Hippocampal formation (tissue), 2 donors: Measurements from ENCODE around the gene HRH3.

ENCODE experiments used
- DNase-seq, 2 donors: peaks; one replicate each; lab custom pipeline; 2025; lab: John Stamatoyannopoulos, UW

HRH3 gene

DNA sequence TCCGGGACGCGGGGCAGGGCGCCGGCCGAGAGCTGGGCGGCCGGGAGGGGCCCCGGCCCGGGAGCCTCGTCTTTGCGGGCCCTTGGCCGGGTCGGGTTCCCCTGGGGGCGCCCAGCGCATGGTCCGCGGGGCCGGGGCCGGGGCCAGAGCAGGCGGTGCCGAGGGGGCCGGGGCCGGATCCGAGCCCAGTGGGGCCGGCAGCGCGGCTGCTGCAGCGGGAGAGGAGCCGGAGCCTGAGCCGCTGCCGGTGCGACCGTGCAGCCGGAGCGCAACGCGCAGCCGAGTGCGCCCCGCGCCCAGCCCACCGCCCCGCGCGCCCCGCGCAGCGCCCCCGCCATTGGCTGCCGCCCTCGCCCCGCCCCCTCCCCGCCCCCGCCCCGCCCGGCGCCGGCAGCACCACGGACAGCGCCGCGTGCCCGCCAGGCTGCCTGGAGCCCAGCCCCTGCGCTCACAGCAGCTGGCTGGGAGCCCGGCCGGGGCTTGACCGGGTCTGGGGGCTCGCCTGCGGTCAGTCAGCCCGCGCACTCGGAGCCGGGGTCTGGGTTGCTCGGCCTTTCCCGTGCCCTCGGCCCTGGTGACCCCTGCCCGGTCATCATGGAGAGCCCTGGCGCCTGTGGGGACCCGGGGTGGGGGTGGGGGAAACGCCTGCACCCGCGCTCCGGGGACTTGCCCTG lies at the start of gene HRH3:
TSS of gene HRH3 (minus strand) at position 287 of the 674 bp plus-strand sequence. CDS start 308 bp downstream, outside the sequence.
- peak in 1 of 2 donors; percentile 19 for DNase-seq

GRCh38 chr20:62269871-62270270 lies 49.8 kb upstream of the HRH3 start:
- DNase-seq = no peak

GRCh38 chr20:62269378-62269777 lies 49.3 kb upstream of the HRH3 start:
- DNase-seq = no peak

DNA sequence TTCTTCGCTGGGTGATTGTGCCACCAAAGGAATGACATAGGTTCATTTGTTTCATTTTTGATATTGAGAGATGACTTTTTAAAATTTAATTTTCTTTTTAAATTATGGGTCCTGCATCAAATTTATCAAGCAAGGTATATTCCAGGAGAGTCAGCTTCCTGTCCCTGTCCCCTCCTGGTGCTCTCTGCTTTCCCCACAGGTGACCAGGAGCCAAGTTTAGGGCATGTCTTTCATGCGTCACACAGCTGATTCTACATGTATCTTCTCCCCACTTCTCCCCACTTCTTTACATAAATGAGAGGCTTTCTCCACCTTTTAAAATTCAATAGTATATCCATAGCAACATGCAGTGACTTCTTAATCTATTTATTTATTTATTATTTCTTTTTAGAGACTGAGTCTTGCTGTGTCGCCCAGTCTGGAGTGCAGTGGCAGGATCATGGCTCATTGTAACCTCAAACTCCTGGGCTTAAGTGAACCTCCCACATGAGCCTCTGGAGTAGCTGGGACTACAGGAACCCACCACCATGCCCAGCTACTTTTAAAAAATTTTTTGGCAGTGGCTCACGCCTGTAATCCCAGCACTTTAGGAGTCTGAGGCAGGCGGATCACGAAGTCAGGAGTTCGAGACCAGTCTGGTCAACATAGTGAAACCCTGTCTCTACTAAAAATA lies 48.3 kb upstream of the HRH3 start:
- DNase-seq = no peak

DNA sequence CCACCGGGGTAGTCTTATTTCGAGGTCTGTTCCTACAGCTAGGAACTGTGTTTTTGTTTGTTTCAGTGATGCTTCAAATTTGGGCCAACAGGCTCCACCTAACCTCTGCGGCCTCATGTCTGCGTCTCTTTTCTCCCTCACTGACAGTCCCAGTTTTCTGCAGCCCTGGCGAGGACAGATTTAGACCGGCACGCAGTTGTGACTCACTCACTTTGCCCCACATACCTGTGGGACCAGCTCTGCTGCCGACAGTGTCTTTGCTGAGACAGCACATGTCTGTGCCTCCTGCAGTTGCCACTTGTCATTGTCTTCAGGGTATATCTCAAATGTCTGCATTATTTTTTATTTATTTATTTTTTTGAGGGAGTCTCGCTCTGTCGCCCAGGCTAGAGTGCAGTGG lies 47.5 kb upstream of the HRH3 start:
- DNase-seq = no peak

GRCh38 chr20:62266851-62267250 lies 46.8 kb upstream of the HRH3 start:
- DNase-seq = no peak

DNA sequence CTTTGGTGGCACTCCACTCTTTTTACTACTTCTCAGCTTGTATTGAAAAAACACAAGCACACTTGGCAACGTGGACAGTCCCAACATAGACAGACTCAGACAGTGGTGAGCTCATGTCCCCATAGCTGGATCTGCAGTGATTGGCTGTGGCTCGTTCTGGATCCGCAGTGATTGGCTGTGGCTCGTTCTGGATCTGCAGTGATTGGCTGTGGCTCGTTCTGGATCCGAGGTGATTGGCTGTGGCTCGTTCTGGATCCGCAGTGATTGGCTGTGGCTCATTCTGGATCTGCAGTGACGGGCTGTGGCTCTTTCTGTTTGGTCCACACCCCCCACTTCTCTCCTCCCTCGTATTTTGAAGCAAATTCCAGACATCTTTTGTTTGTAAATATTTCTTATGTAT lies 46.3 kb upstream of the HRH3 start:
- no peak for DNase-seq

DNA sequence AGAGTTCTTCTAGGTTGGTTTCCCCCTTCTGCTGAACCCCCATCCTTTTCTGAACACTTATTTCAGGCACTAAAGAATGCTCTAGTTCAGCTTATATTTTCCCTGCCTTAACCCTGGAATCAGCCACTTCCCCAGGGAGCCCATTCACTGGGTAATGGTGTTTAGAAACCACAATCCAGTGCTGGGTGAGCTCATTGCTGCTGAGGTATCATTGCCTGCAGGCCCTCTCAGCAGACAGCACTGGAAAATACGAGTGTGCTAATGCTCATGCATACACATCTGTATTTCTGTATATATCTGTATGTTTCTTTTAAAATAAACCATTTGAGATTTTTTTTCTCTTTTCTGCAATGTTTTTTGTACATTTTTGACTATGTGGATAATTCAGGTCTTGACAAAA lies 45.3 kb upstream of the HRH3 start:
- no peak for DNase-seq

DNA sequence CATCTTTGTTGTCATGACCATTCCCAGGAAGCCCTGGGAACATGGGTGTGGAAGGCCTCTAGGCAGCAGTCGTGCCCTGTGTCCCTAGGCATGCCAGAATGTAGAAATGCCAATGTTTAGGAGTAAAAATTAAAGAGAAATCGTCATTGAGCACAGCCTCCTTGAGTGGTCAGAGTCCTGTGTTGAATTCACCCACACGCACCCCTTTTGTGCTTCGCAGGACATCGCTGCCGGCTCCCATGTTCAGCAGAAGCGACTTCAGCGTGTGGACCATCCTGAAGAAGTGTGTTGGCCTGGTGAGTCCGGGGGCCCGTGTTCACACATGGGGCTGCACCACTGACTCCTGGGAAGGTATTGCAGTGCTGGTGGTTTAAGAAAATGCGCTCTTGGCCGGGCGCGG lies 43.3 kb upstream of the HRH3 start:
- DNase-seq = no peak

DNA sequence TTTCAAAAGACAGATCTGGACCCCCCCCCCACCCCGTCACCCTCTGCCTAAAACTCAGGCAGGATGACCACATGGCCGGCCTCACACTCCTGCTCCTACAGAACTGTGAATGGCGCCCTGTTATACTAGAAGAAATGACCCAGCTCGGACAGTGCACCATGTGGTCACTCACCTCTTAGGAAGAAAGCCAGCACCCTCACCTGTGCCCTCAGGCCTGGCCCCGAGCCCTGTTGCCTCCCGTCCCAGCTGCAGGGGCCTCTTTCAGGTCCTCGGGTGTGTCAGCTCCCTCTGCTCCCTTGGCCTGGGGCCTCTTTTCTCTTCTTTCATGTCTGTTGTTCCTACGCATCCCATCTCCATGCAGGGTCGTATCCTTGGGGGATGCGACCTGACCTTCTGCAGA lies 42.0 kb upstream of the HRH3 start:
- no peak for DNase-seq

- no peak for DNase-seq
These were observed 39.2 kb upstream of the HRH3 start for GRCh38 chr20:62259294-62259565.

GRCh38 chr20:62258499-62259293 lies 38.6 kb upstream of the HRH3 start:
- no peak for DNase-seq

DNA sequence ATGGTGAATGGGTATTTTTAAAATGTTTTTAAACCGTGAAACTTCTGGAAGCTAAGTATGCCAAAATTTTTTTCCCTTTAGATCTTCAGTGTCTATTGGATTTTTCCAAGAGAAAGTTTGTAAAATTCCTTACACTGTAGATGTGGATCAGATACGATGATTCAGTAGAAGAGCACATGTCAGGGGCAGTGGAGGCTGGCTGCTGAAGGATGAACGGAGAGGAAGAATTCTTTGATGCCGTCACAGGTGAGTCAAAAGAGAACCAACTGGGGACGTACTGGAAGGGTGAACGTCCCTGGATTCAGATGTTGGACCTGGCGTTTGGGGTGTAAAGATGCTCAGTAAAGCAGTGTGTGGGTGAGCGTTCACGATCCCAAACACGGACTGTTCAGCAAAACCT lies 35.9 kb upstream of the HRH3 start:
- no peak for DNase-seq

- DNase-seq = no peak
These were observed 34.1 kb upstream of the HRH3 start for GRCh38 chr20:62254021-62254724.

DNA sequence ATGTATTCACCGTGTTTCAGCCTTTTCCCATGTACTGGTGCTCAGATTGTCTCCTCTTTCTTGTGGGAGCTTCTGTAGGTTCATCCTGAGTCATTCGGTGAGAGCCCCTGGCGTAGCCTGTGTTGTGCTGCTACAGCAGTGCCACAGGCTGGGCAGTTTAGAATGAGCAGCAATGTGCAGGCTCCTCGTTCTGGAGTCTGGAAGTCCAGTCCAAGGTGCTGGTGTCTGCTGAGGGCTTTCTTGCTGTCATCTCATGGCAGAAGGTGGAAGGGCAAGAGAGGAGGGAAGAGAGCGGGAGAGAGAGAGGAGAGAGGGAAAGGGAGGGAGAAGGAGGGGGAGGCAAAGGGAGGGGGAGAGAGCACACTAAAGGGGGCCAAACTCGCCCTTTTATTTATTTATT lies 33.3 kb upstream of the HRH3 start:
- no peak for DNase-seq

DNA sequence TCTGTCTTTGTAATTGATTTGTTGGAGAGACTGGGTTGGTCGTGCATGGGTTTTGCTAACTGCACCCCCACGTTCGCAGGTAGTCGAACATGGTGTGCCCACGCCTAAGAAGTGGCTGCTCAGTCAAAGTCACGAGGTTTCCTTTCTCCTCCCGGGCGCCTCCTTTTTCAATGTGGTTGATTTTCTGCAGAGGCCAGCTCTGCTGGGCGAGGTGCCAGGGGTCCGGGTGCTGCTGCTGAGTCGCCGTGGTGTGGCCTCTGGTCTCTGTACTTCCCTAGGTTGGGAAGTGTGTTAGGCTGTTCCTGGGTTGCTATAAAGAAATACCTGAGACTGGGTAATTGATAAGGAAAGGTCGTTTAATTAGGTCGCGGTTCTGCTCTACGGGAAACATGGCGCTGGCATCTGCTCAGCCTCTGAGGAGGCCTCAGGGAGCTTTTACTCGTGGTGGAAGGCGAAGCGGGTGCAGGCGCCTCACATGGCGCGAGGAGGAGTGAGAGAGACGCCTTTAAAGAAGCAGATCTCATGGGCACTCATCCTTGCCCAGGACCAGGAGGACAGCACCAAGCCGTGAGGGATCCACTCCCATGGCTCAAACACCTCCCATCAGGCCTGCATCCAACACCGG lies 32.4 kb upstream of the HRH3 start:
- no peak for DNase-seq

DNA sequence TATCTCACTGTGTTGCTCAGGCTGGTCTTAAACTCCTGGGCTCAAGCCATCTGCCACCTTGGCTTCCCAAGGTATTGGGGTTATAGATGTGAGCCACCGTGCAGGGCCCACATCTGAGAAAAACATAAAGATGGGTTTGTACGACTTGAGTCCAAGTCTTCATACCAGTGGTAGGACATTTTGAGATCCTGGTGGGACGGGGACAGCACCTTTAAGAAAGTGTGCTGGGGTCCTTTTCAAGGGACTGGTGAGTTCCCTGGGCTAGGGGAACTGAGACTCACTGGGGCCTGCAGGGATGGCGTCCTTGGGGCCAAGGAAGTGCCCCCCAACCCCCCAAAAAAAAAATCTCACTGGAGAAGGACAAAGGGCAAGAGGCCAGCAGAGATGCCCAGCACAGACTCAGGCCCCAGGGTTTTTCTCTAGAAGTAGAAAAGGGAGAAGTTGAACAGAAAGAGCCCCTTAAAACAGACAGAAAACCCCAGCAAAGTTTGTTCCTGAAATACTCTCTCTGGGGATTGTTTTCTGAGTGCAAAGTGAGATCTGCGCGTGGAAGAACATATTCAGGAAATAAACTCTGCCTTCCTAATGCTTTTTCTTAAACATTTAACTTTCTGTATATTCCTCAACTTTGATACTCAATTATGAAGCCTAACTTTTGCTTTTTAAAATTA lies 28.9 kb upstream of the HRH3 start:
- DNase-seq = no peak

- no peak for DNase-seq
These were observed 27.0 kb upstream of the HRH3 start for GRCh38 chr20:62246872-62247652.

GRCh38 chr20:62246431-62246830 lies 26.4 kb upstream of the HRH3 start:
- DNase-seq = no peak

DNA sequence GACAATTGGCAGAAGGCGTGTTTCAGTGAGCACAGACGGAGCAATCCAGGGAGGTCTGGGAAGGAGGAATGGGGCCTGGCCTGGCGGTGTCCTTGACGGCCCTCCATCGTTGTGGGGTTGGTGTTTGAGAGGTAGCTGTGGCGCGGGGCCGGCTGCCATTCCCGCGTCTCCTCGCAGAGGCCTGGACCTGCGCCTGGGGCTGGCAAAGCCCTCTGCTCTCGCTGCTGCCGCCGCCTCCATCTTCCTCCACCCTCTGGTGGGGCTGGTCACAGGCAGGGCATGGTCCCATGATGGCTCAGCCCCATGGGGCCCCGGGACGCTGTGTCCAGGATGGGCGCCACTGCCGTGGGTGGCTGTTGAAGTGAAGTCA lies 25.8 kb upstream of the HRH3 start:
- no peak for DNase-seq

DNA sequence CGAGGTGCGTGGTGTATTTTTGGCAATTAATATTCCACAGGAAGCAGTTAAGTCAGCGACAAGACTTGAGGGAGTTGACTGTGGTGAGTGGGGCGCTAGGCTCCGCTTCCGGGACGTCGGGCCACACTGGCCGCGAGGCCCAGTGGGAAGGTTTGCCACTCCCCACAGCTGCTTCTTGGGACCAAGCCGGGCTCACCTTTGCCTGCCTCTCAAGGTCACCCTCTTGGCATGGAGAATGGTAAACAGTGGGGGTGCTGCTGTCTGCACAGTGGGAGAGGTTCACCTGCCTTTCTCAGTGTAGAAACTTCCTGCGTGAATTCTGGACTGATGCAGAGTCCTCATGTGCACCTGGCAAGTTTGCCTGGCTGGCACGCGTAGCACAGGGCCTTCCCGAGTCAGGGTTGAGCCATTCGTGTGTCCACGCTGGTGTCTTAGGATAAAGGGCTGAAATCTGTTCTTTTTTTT lies 24.6 kb upstream of the HRH3 start:
- no peak for DNase-seq
